ENCODE measurements around the gene NT5E. TPM values are rescaled to one million over a fixed set of nuclear protein-coding genes. Genes with fewer than 3 reads are reported as not detected.

NT5E gene
- total and polyA plus RNA-seq, 2 of the 13 experiments (the other 11 are each of a cell fraction or from before 2014, with no cell fraction given): 9.5 to 33.0 TPM

DNA sequence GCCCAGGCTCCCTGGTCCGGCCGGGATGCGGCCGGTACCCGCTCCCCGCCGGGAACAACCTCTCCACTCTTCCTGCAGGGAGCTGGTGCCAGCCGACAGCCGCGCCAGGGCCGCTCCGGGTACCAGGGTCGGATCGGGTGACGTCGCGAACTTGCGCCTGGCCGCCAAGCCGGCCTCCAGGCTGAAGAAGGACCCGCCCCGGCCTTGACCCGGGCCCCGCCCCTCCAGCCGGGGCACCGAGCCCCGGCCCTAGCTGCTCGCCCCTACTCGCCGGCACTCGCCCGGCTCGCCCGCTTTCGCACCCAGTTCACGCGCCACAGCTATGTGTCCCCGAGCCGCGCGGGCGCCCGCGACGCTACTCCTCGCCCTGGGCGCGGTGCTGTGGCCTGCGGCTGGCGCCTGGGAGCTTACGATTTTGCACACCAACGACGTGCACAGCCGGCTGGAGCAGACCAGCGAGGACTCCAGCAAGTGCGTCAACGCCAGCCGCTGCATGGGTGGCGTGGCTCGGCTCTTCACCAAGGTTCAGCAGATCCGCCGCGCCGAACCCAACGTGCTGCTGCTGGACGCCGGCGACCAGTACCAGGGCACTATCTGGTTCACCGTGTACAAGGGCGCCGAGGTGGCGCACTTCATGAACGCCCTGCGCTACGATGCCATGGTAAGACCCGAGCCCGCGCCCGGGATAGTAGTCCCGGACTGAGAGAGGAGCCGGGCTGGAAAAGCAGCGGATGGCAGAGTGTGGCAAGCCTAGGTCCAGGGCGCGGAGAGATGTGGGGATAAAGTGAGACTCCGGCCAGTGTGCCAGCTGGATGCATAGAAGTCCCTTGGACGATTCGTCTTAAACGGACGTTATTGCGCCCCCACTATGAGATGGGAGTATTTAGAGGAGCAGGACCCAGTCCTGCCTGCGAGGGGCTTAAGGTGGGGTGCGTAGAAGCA is at the start of gene NT5E (continued):
- TF ChIP-seq, protein P1, sequence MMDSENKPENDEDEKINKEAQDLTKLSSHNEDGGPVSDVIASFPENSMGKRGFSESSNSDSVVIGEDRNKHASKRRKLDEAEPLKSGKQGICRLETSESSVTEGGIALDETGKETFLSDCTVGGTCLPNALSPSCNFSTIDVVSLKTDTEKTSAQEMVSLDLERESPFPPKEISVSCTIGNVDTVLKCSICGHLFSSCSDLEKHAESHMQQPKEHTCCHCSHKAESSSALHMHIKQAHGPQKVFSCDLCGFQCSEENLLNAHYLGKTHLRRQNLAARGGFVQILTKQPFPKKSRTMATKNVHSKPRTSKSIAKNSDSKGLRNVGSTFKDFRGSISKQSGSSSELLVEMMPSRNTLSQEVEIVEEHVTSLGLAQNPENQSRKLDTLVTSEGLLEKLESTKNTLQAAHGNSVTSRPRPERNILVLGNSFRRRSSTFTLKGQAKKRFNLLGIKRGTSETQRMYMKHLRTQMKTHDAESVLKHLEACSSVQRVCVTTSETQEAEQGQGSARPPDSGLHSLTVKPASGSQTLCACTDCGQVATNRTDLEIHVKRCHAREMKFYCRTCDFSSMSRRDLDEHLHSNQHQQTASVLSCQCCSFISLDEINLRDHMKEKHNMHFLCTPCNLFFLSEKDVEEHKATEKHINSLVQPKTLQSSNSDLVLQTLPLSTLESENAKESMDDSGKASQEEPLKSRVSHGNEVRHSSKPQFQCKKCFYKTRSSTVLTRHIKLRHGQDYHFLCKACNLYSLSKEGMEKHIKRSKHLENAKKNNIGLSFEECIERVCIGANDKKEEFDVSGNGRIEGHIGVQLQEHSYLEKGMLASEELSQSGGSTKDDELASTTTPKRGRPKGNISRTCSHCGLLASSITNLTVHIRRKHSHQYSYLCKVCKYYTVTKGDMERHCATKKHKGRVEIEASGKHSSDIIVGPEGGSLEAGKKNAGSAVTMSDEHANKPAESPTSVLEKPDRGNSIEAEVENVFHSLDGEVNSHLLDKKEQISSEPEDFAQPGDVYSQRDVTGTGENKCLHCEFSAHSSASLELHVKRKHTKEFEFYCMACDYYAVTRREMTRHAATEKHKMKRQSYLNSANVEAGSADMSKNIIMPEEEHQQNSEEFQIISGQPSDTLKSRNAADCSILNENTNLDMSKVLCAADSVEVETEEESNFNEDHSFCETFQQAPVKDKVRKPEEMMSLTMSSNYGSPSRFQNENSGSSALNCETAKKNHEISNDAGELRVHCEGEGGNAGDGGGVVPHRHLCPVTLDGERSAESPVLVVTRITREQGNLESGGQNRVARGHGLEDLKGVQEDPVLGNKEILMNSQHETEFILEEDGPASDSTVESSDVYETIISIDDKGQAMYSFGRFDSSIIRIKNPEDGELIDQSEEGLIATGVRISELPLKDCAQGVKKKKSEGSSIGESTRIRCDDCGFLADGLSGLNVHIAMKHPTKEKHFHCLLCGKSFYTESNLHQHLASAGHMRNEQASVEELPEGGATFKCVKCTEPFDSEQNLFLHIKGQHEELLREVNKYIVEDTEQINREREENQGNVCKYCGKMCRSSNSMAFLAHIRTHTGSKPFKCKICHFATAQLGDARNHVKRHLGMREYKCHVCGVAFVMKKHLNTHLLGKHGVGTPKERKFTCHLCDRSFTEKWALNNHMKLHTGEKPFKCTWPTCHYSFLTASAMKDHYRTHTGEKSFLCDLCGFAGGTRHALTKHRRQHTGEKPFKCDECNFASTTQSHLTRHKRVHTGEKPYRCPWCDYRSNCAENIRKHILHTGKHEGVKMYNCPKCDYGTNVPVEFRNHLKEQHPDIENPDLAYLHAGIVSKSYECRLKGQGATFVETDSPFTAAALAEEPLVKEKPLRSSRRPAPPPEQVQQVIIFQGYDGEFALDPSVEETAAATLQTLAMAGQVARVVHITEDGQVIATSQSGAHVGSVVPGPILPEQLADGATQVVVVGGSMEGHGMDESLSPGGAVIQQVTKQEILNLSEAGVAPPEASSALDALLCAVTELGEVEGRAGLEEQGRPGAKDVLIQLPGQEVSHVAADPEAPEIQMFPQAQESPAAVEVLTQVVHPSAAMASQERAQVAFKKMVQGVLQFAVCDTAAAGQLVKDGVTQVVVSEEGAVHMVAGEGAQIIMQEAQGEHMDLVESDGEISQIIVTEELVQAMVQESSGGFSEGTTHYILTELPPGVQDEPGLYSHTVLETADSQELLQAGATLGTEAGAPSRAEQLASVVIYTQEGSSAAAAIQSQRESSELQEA (CRISPR knock-in tag; IDR thresholded peaks at IDR 0.05; ENCODE audit: not compliant biosample characterization): no peak
- TF ChIP-seq KDM6A (CRISPR knock-in tag; IDR thresholded peaks at IDR 0.05; ENCODE audit: low read depth): no peak
- TF ChIP-seq, protein P2, sequence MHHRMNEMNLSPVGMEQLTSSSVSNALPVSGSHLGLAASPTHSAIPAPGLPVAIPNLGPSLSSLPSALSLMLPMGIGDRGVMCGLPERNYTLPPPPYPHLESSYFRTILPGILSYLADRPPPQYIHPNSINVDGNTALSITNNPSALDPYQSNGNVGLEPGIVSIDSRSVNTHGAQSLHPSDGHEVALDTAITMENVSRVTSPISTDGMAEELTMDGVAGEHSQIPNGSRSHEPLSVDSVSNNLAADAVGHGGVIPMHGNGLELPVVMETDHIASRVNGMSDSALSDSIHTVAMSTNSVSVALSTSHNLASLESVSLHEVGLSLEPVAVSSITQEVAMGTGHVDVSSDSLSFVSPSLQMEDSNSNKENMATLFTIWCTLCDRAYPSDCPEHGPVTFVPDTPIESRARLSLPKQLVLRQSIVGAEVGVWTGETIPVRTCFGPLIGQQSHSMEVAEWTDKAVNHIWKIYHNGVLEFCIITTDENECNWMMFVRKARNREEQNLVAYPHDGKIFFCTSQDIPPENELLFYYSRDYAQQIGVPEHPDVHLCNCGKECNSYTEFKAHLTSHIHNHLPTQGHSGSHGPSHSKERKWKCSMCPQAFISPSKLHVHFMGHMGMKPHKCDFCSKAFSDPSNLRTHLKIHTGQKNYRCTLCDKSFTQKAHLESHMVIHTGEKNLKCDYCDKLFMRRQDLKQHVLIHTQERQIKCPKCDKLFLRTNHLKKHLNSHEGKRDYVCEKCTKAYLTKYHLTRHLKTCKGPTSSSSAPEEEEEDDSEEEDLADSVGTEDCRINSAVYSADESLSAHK (CRISPR knock-in tag; IDR thresholded peaks at IDR 0.05; ENCODE audit: borderline replicate concordance): no peak
- peak; percentile 86 for TF ChIP-seq KDM2A (CRISPR knock-in tag; IDR thresholded peaks at IDR 0.05; ENCODE audit: borderline replicate concordance, low read depth)
- peak; percentile 67 for TF ChIP-seq BORCS8-MEF2B (CRISPR knock-in tag; IDR thresholded peaks at IDR 0.05)
- no peak for TF ChIP-seq SKI (IDR thresholded peaks at IDR 0.05; ENCODE audit: partially characterized antibody)
- TF ChIP-seq, protein P3, sequence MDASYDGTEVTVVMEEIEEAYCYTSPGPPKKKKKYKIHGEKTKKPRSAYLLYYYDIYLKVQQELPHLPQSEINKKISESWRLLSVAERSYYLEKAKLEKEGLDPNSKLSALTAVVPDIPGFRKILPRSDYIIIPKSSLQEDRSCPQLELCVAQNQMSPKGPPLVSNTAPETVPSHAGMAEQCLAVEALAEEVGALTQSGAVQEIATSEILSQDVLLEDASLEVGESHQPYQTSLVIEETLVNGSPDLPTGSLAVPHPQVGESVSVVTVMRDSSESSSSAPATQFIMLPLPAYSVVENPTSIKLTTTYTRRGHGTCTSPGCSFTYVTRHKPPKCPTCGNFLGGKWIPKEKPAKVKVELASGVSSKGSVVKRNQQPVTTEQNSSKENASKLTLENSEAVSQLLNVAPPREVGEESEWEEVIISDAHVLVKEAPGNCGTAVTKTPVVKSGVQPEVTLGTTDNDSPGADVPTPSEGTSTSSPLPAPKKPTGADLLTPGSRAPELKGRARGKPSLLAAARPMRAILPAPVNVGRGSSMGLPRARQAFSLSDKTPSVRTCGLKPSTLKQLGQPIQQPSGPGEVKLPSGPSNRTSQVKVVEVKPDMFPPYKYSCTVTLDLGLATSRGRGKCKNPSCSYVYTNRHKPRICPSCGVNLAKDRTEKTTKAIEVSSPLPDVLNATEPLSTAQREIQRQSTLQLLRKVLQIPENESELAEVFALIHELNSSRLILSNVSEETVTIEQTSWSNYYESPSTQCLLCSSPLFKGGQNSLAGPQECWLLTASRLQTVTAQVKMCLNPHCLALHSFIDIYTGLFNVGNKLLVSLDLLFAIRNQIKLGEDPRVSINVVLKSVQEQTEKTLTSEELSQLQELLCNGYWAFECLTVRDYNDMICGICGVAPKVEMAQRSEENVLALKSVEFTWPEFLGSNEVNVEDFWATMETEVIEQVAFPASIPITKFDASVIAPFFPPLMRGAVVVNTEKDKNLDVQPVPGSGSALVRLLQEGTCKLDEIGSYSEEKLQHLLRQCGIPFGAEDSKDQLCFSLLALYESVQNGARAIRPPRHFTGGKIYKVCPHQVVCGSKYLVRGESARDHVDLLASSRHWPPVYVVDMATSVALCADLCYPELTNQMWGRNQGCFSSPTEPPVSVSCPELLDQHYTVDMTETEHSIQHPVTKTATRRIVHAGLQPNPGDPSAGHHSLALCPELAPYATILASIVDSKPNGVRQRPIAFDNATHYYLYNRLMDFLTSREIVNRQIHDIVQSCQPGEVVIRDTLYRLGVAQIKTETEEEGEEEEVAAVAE (CRISPR knock-in tag; IDR thresholded peaks at IDR 0.05; ENCODE audit: borderline replicate concordance): no peak
- TF ChIP-seq MYC (CRISPR knock-in tag; IDR thresholded peaks at IDR 0.05; ENCODE audit: borderline replicate concordance): peak; percentile 70
- no peak for TF ChIP-seq NFRKB (IDR thresholded peaks at IDR 0.05)
- no peak for TF ChIP-seq TBL1XR1 (IDR thresholded peaks at IDR 0.05; ENCODE audit: borderline replicate concordance, low read length, partially characterized antibody)
- no peak for TF ChIP-seq ZC3H13 (CRISPR knock-in tag; IDR thresholded peaks at IDR 0.05)
- peak; percentile 69 for TF ChIP-seq ZMYM3 (CRISPR knock-in tag; IDR thresholded peaks at IDR 0.05)

Measured in HepG2 (cell line).